ENCODE measurements around the gene KLF17. TPM values are rescaled to one million over a fixed set of nuclear protein-coding genes. Genes with fewer than 3 reads are reported as not detected.

Gene KLF17
- total and polyA plus RNA-seq, 4 donors, result not detected

DNA sequence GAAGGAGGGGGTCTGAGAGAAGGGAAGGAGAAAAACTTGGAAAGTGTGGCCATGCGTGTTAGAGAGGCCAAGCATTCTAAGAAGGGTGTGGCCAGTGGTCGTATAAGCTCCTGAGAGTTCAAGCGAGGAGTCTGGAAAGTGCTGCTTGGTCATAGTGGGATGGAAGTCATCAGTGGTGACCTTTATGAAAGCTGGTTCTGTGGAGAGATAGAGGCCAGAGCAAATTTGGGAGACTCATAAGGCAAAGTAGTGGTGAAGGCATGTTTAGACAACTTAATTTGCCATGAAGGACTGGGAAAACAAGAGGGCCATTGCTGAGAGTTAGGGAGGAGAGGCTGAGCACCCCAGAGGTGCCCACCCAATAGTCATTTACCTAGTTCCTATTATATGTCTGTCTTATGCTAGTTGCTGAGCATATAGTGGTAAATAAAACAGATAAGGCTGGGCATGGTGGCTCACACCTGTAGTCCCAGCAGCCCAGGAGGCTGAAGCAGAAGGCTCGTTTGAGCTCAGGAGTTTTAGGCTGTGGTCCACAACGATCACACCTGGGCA is 1.9 kb downstream of the KLF17 start:
- TF ChIP-seq SP1 (IDR thresholded peaks at IDR 0.05) (no peak), YY1 (IDR thresholded peaks at IDR 0.05) (no peak), HNF4A (conservative IDR thresholded peaks at IDR 0.05) (no peak), EGR1 (IDR thresholded peaks at IDR 0.05; ENCODE audit: low read depth in 2 of 2) (no peak), TAF1 (conservative IDR thresholded peaks at IDR 0.05) (no peak), RAD21 (IDR thresholded peaks at IDR 0.05) (no peak), HNF4G (IDR thresholded peaks at IDR 0.05) (no peak), RXRA (IDR thresholded peaks at IDR 0.05) (no peak), FOXA1 (IDR thresholded peaks at IDR 0.05) (no peak), ZBTB33 (IDR thresholded peaks at IDR 0.05) (no peak), FOXA2 (IDR thresholded peaks at IDR 0.05) (no peak), ATF3 (IDR thresholded peaks at IDR 0.05) (no peak), JUND (IDR thresholded peaks at IDR 0.05) (no peak), NR2F2 (IDR thresholded peaks at IDR 0.05) (no peak), GABPA (IDR thresholded peaks at IDR 0.05 in 1 of 2, conservative IDR thresholded peaks at IDR 0.05 in 1 of 2) (no peak)
- TF ChIP-seq, protein P1, sequence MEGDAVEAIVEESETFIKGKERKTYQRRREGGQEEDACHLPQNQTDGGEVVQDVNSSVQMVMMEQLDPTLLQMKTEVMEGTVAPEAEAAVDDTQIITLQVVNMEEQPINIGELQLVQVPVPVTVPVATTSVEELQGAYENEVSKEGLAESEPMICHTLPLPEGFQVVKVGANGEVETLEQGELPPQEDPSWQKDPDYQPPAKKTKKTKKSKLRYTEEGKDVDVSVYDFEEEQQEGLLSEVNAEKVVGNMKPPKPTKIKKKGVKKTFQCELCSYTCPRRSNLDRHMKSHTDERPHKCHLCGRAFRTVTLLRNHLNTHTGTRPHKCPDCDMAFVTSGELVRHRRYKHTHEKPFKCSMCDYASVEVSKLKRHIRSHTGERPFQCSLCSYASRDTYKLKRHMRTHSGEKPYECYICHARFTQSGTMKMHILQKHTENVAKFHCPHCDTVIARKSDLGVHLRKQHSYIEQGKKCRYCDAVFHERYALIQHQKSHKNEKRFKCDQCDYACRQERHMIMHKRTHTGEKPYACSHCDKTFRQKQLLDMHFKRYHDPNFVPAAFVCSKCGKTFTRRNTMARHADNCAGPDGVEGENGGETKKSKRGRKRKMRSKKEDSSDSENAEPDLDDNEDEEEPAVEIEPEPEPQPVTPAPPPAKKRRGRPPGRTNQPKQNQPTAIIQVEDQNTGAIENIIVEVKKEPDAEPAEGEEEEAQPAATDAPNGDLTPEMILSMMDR (IDR thresholded peaks at IDR 0.05; ENCODE audit: low read depth, low read length, missing input control), result no peak
- TF ChIP-seq, protein P2, sequence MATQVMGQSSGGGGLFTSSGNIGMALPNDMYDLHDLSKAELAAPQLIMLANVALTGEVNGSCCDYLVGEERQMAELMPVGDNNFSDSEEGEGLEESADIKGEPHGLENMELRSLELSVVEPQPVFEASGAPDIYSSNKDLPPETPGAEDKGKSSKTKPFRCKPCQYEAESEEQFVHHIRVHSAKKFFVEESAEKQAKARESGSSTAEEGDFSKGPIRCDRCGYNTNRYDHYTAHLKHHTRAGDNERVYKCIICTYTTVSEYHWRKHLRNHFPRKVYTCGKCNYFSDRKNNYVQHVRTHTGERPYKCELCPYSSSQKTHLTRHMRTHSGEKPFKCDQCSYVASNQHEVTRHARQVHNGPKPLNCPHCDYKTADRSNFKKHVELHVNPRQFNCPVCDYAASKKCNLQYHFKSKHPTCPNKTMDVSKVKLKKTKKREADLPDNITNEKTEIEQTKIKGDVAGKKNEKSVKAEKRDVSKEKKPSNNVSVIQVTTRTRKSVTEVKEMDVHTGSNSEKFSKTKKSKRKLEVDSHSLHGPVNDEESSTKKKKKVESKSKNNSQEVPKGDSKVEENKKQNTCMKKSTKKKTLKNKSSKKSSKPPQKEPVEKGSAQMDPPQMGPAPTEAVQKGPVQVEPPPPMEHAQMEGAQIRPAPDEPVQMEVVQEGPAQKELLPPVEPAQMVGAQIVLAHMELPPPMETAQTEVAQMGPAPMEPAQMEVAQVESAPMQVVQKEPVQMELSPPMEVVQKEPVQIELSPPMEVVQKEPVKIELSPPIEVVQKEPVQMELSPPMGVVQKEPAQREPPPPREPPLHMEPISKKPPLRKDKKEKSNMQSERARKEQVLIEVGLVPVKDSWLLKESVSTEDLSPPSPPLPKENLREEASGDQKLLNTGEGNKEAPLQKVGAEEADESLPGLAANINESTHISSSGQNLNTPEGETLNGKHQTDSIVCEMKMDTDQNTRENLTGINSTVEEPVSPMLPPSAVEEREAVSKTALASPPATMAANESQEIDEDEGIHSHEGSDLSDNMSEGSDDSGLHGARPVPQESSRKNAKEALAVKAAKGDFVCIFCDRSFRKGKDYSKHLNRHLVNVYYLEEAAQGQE (IDR thresholded peaks at IDR 0.05), result no peak
- TF ChIP-seq, protein P3, sequence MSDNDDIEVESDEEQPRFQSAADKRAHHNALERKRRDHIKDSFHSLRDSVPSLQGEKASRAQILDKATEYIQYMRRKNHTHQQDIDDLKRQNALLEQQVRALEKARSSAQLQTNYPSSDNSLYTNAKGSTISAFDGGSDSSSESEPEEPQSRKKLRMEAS (IDR thresholded peaks at IDR 0.05), result no peak
- Histone ChIP-seq H3K9me3 (ENCODE audit: control insufficient read depth in 4 of 4, low read length in 3 of 4) (no peaks in the 10 kb centered on the region), H3K27ac (ENCODE audit: low read depth in 1 of 2, low read length in 2 of 2) (no peak overlapping the region), H3K27me3 (ENCODE audit: control insufficient read depth in 4 of 4, insufficient read depth in 4 of 4, low read length in 3 of 4) (no peaks in the 10 kb centered on the region), H3K4me1 (ENCODE audit: control insufficient read depth in 4 of 4, insufficient read depth in 4 of 4, low read length in 3 of 4) (no peaks in the 10 kb centered on the region), H3K36me3 (ENCODE audit: control insufficient read depth in 4 of 4, insufficient read depth in 3 of 4, low read depth in 1 of 4, low read length in 3 of 4) (no peaks in the 10 kb centered on the region), H3K9ac (ENCODE audit: low read depth in 1 of 2, low read length in 2 of 2) (no peak overlapping the region), H3K4me3 (ENCODE audit: low read depth in 1 of 3, low read length in 3 of 3) (no peak overlapping the region)
- DNase-seq (ENCODE audit: low spot score), result no peak
- WGBS, result 91% methylated on average over 5 of the region's 5 CpGs
